K562 (cell line): ENCODE measurements around the gene SP100. TPM values are rescaled to one million over a fixed set of nuclear protein-coding genes. Genes with fewer than 3 reads are reported as not detected.

Experiments used
- CBX5 ChIP-seq: IDR thresholded peaks from 2 replicates; pipeline ENCODE4 v1.6.1; 2014; ENCODE audit warnings: low read depth, borderline replicate concordance
- HDAC1 ChIP-seq, 2 experiments: fragments of 450-650 bp; IDR thresholded peaks; 2 replicates each; pipeline ENCODE4 v1.6.1; 2016 to 2017; ENCODE audit warnings: inconsistent platforms in 1 of 2, mild to moderate bottlenecking in 1 of 2, moderate library complexity in 1 of 2
- SMARCA4 ChIP-seq: fragments of 450-650 bp; IDR thresholded peaks from 2 replicates; pipeline ENCODE4 v1.6.1; 2016
- SMARCC2 ChIP-seq: fragments of 450-650 bp; IDR thresholded peaks from 2 replicates; pipeline ENCODE4 v1.6.1; 2017; ENCODE audit warnings: antibody characterized with exemption, moderate library complexity, mild to moderate bottlenecking, low read depth
- ZBTB40 ChIP-seq, 2 experiments: fragments of 450-650 bp in 1 of 2; sonication (generic) in 1 of 2; formaldehyde crosslinking in 1 of 2; IDR thresholded peaks; 2 replicates each; pipeline versions ENCODE4 v1.7.1 to v1.9.0; 2016 to 2022; ENCODE audit warnings: inconsistent platforms in 1 of 2, mild to moderate bottlenecking in 1 of 2, missing genetic modification reagents in 1 of 2
- polyA plus RNA-seq, 8 experiments: library from polyadenylated mRNA; depleted of rRNA in 4 of 8; stranded (reverse) in 5 of 8; unstranded in 3 of 8; fragments of >200 nt; fragmentation: Nextera tagmentation in 2 of 8; fragmentation: Illumina TruSeq in 1 of 8; extraction: Ambion mirVana in 2 of 8; extraction: Trizol in 1 of 8; gene quantifications; 2 replicates each; pipeline versions ENCODE4 v1.2.1 to v1.2.3, GENCODE V29; 2011 to 2014; ENCODE audit warnings: inconsistent platforms in 1 of 8, missing spikeins in 1 of 8
- total RNA-seq, 7 experiments: library from RNA; depleted of rRNA in 6 of 7; stranded (reverse); fragments of >200 nt in 6 of 7; fragmentation: Illumina TruSeq in 2 of 7; extraction: Trizol in 2 of 7; gene quantifications; 2 replicates each; pipeline versions ENCODE4 v1.2.1 to v1.2.3, GENCODE V29; 2011 to 2021; ENCODE audit warnings: low replicate concordance in 1 of 7
- TF ChIP-seq, protein P1 (sequence below): fragments of 450-650 bp; IDR thresholded peaks from 2 replicates; pipeline ENCODE4 v1.6.1; 2016; ENCODE audit warnings: mild to moderate bottlenecking, moderate library complexity

SP100 gene
- total and polyA plus RNA-seq, 9 of the 15 experiments (the other 6 are each of a cell fraction or from before 2014, with no cell fraction given): 19.2 to 39.2 (median 34.6) TPM

DNA sequence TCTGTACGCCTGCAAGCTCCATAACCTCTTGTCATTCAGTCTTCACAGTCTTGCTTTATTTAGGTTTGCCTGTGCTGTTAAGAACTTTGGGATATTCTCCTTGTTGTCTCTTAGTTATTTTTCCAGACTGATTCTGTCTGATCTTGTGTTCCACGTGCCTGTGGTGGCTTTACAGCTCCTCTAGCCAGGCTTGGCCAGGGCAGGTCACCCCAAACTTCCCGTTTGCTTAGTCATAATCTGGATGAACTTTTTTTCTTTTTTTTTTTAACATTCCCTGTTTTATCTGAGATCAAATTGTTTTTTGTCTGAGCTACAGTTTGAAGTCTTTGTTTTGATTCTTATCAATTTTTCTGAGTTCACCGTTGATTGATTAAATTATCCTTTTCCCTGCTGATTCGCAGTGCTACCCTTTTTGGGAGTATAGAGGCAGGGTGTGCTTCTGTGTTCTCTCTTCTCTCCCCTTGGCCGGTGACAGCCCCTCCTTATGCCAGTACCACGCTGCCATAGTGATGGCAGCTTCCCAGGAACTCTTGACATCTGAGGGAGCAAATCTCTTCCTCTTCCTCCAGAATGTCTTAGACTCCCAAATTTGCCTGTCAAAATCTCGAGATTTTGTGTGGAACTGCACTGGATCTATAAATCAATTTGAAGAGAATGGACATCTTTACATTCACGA lies 2.5 kb downstream of the SP100 start (continued):
- TF ChIP-seq SMARCC2 (no peak), HDAC1 (IDR thresholded peaks at IDR 0.05) (0 out of 4 replicates have a peak, but pooled peaks of 1 of the 2 experiments have one; percentile 16), ZBTB40 (IDR thresholded peaks at IDR 0.05) (0 out of 2 replicates have a peak, but pooled peaks have one; percentile 27), ZBTB40 (CRISPR knock-in tag; IDR thresholded peaks at IDR 0.05) (no peak), SMARCA4 (peak; percentile 37; the same call in 1 of the 2 replicates), CBX5 (no peak)
- TF ChIP-seq, protein P1, sequence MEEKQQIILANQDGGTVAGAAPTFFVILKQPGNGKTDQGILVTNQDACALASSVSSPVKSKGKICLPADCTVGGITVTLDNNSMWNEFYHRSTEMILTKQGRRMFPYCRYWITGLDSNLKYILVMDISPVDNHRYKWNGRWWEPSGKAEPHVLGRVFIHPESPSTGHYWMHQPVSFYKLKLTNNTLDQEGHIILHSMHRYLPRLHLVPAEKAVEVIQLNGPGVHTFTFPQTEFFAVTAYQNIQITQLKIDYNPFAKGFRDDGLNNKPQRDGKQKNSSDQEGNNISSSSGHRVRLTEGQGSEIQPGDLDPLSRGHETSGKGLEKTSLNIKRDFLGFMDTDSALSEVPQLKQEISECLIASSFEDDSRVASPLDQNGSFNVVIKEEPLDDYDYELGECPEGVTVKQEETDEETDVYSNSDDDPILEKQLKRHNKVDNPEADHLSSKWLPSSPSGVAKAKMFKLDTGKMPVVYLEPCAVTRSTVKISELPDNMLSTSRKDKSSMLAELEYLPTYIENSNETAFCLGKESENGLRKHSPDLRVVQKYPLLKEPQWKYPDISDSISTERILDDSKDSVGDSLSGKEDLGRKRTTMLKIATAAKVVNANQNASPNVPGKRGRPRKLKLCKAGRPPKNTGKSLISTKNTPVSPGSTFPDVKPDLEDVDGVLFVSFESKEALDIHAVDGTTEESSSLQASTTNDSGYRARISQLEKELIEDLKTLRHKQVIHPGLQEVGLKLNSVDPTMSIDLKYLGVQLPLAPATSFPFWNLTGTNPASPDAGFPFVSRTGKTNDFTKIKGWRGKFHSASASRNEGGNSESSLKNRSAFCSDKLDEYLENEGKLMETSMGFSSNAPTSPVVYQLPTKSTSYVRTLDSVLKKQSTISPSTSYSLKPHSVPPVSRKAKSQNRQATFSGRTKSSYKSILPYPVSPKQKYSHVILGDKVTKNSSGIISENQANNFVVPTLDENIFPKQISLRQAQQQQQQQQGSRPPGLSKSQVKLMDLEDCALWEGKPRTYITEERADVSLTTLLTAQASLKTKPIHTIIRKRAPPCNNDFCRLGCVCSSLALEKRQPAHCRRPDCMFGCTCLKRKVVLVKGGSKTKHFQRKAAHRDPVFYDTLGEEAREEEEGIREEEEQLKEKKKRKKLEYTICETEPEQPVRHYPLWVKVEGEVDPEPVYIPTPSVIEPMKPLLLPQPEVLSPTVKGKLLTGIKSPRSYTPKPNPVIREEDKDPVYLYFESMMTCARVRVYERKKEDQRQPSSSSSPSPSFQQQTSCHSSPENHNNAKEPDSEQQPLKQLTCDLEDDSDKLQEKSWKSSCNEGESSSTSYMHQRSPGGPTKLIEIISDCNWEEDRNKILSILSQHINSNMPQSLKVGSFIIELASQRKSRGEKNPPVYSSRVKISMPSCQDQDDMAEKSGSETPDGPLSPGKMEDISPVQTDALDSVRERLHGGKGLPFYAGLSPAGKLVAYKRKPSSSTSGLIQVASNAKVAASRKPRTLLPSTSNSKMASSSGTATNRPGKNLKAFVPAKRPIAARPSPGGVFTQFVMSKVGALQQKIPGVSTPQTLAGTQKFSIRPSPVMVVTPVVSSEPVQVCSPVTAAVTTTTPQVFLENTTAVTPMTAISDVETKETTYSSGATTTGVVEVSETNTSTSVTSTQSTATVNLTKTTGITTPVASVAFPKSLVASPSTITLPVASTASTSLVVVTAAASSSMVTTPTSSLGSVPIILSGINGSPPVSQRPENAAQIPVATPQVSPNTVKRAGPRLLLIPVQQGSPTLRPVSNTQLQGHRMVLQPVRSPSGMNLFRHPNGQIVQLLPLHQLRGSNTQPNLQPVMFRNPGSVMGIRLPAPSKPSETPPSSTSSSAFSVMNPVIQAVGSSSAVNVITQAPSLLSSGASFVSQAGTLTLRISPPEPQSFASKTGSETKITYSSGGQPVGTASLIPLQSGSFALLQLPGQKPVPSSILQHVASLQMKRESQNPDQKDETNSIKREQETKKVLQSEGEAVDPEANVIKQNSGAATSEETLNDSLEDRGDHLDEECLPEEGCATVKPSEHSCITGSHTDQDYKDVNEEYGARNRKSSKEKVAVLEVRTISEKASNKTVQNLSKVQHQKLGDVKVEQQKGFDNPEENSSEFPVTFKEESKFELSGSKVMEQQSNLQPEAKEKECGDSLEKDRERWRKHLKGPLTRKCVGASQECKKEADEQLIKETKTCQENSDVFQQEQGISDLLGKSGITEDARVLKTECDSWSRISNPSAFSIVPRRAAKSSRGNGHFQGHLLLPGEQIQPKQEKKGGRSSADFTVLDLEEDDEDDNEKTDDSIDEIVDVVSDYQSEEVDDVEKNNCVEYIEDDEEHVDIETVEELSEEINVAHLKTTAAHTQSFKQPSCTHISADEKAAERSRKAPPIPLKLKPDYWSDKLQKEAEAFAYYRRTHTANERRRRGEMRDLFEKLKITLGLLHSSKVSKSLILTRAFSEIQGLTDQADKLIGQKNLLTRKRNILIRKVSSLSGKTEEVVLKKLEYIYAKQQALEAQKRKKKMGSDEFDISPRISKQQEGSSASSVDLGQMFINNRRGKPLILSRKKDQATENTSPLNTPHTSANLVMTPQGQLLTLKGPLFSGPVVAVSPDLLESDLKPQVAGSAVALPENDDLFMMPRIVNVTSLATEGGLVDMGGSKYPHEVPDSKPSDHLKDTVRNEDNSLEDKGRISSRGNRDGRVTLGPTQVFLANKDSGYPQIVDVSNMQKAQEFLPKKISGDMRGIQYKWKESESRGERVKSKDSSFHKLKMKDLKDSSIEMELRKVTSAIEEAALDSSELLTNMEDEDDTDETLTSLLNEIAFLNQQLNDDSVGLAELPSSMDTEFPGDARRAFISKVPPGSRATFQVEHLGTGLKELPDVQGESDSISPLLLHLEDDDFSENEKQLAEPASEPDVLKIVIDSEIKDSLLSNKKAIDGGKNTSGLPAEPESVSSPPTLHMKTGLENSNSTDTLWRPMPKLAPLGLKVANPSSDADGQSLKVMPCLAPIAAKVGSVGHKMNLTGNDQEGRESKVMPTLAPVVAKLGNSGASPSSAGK: peak; percentile 45
